K562 (cell line): ENCODE data around the gene SNX25. TPM values are rescaled to one million over a fixed set of nuclear protein-coding genes. Genes with fewer than 3 reads are reported as not detected.

Experiments used
- ATAC-seq: fragments of 200-7000 bp; cut with Tn5 transposase; 3 replicates; pipeline ENCODE4 v1.9.1; 2020; ENCODE audit warnings: moderate library complexity
- BruUV-seq: library from RNA; stranded (reverse); fragments of 400-500 nt; replicated peaks from 2 replicates; lab custom pipeline; 2021; lab: Mats Ljungman, UMichigan
- CTCF ChIA-PET: fragments of 300-600 bp; formaldehyde crosslinking; extraction: SDS; loops from one replicate; lab custom pipeline; 2021; ENCODE audit warnings: low intra/inter-chr PET ratio; lab: Yijun Ruan, JAX
- POLR2A ChIA-PET: fragments of 300-600, 350-650 bp; sonication (Branson Sonifier 250); formaldehyde crosslinking; extraction: SDS; loops from one replicate; lab custom pipeline; 2021; ENCODE audit warnings: antibody characterized with exemption, inconsistent platforms; lab: Yijun Ruan, JAX
- DNase-seq, 4 experiments: peaks; one replicate each; pipeline versions ENCODE4 v3.0.0 to v3.0.0-alpha.2; 2011 to 2018; ENCODE audit warnings: low spot score in 3 of 4, mixed read lengths in 3 of 4; ENCODE audit errors: extremely low read depth in 1 of 4
- FAIRE-seq: peaks from 2 replicates; lab custom pipeline; 2011; peaks lifted over from hg19 to GRCh38; lab: Jason Lieb, UNC
- H2AFZ ChIP-seq: 2 replicates; pipeline ENCODE4 v1.6.0; 2011; ENCODE audit warnings: low read depth, low read length, control low read depth, inconsistent platforms
- H3K27ac ChIP-seq: fragments of 200-600 bp; 3 replicates; pipeline ENCODE4 v1.8.0; 2011; ENCODE audit warnings: low read depth, mild to moderate bottlenecking, control low read depth, inconsistent platforms, low read length, moderate library complexity, mixed read lengths; ENCODE audit errors: extremely low read depth
- H3K27me3 ChIP-seq, 2 experiments: fragments of 300-600 bp in 1 of 2; 2 replicates in 1 of 2; 3 replicates in 1 of 2; pipeline versions ENCODE4 v1.6.0 to v1.8.0; 2011; ENCODE audit warnings: inconsistent platforms in 2 of 2, low read length in 2 of 2, mild to moderate bottlenecking in 1 of 2, mixed read lengths in 1 of 2, moderate library complexity in 1 of 2; ENCODE audit not compliant: control insufficient read depth in 2 of 2, insufficient read depth in 2 of 2
- H3K36me3 ChIP-seq: fragments of 300-600 bp; 3 replicates; pipeline ENCODE4 v1.8.0; 2011; ENCODE audit warnings: mild to moderate bottlenecking, low read length, inconsistent platforms; ENCODE audit not compliant: control insufficient read depth, insufficient read depth
- H3K4me1 ChIP-seq, 2 experiments: fragments of 200-600 bp in 1 of 2; replicated peaks in 1 of 2; 2 replicates in 1 of 2; 3 replicates in 1 of 2; pipeline versions ENCODE4 v1.5.1 to v1.8.0; 2011; ENCODE audit warnings: inconsistent platforms in 2 of 2, low read length in 2 of 2, mild to moderate bottlenecking in 1 of 2, mixed read lengths in 1 of 2, moderate library complexity in 1 of 2; ENCODE audit not compliant: control insufficient read depth in 2 of 2, insufficient read depth in 2 of 2
- H3K4me2 ChIP-seq: 2 replicates; pipeline ENCODE4 v1.6.1; 2011; ENCODE audit warnings: low read length, control low read depth, inconsistent platforms, mixed read lengths; ENCODE audit not compliant: insufficient read depth
- H3K4me3 ChIP-seq: fragments of 200-600 bp; sonication (generic), shearing (Covaris generic); 2 replicates; pipeline ENCODE4 v1.5.1; 2016; ENCODE audit warnings: control low read depth, inconsistent platforms
- H3K79me2 ChIP-seq: fragments of 200-600 bp; 3 replicates; pipeline ENCODE4 v1.8.0; 2011; ENCODE audit warnings: low read length, inconsistent platforms; ENCODE audit not compliant: control insufficient read depth, insufficient read depth
- H3K9ac ChIP-seq, 2 experiments: 2 replicates each; pipeline versions ENCODE4 v1.6.0 to v1.6.1; 2011; ENCODE audit warnings: low read depth in 2 of 2, low read length in 2 of 2, control low read depth in 1 of 2, inconsistent platforms in 1 of 2, mild to moderate bottlenecking in 1 of 2, mixed read lengths in 1 of 2; ENCODE audit not compliant: insufficient read depth in 1 of 2
- H3K9me1 ChIP-seq: one replicate; pipeline ENCODE4 v1.6.0; 2011; ENCODE audit warnings: inconsistent platforms, mild to moderate bottlenecking, low read length, moderate library complexity; ENCODE audit not compliant: control insufficient read depth, insufficient read depth
- H3K9me3 ChIP-seq: replicated peaks from 2 replicates; pipeline ENCODE4 v1.5.1; 2011; ENCODE audit warnings: low read depth, low read length, inconsistent platforms; ENCODE audit not compliant: control insufficient read depth, insufficient read depth
- H4K20me1 ChIP-seq: replicated peaks from 2 replicates; pipeline ENCODE4 v1.6.1; 2011; ENCODE audit warnings: low read length, inconsistent platforms, mixed read lengths; ENCODE audit not compliant: control insufficient read depth, insufficient read depth
- BACH1 ChIP-seq: fragments of 200-800 bp; sonication (Bioruptor generic); IDR thresholded peaks from 2 replicates; pipeline ENCODE4 v1.6.1; 2016; ENCODE audit warnings: missing genetic modification characterization, missing compliant biosample characterization
- CEBPG ChIP-seq, 3 experiments: fragments of 200-800 bp in 1 of 3; sonication (Bioruptor generic) in 1 of 3; sonication (generic) in 1 of 3; formaldehyde crosslinking in 1 of 3; IDR thresholded peaks in 2 of 3; conservative IDR thresholded peaks in 1 of 3; 2 replicates each; pipeline versions ENCODE4 v1.6.1 to v1.8.0; 2016 to 2022; ENCODE audit warnings: missing compliant biosample characterization in 2 of 3, missing genetic modification characterization in 2 of 3, mild to moderate bottlenecking in 1 of 3, missing genetic modification reagents in 1 of 3
- CLOCK ChIP-seq: fragments of 250-450 bp; sonication (Bioruptor Pico); IDR thresholded peaks from 2 replicates; pipeline ENCODE4 v1.4.0; 2020; ENCODE audit warnings: mild to moderate bottlenecking, moderate library complexity, borderline replicate concordance
- E2F1 ChIP-seq: sonication (generic); formaldehyde crosslinking; IDR thresholded peaks from 2 replicates; pipeline ENCODE4 v1.8.1; 2023; ENCODE audit warnings: mild to moderate bottlenecking, missing genetic modification reagents, moderate library complexity
- ELF4 ChIP-seq: fragments of 450-650 bp; formaldehyde crosslinking; IDR thresholded peaks from 2 replicates; pipeline ENCODE4 v1.4.0; 2022; ENCODE audit warnings: missing genetic modification characterization
- GABPA ChIP-seq: fragments of 200-800 bp; sonication (Bioruptor generic); conservative IDR thresholded peaks from 2 replicates; pipeline ENCODE4 v1.6.1; 2016; ENCODE audit warnings: low read depth, missing genetic modification characterization, missing compliant biosample characterization
- KLF1 ChIP-seq: fragments of 450-650 bp; IDR thresholded peaks from 2 replicates; pipeline ENCODE4 v1.6.1; 2016; ENCODE audit warnings: missing genetic modification characterization, missing compliant biosample characterization
- MAFG ChIP-seq: fragments of 450-650 bp; conservative IDR thresholded peaks from 2 replicates; pipeline ENCODE4 v1.6.1; 2016; ENCODE audit warnings: missing genetic modification characterization, missing compliant biosample characterization
- MECOM ChIP-seq: fragments of 250-450 bp; sonication (Bioruptor Pico); IDR thresholded peaks from 2 replicates; pipeline ENCODE4 v1.8.0; 2022; ENCODE audit warnings: inconsistent platforms
- MYNN ChIP-seq, 2 experiments: sonication (generic); formaldehyde crosslinking in 1 of 2; IDR thresholded peaks; 2 replicates each; pipeline versions ENCODE4 v1.5.0 to v1.6.1; 2016 to 2020; ENCODE audit warnings: antibody characterized with exemption in 1 of 2, missing genetic modification reagents in 1 of 2
- NBN ChIP-seq: fragments of 450-650 bp; IDR thresholded peaks from 2 replicates; pipeline ENCODE4 v1.6.1; 2016; ENCODE audit warnings: low read depth, mild to moderate bottlenecking
- NCOR1 ChIP-seq: fragments of 450-650 bp; IDR thresholded peaks from 2 replicates; pipeline ENCODE4 v1.6.1; 2016; ENCODE audit warnings: mild to moderate bottlenecking, moderate library complexity
- PTRF ChIP-seq: fragments of 450-650 bp; IDR thresholded peaks from 2 replicates; pipeline ENCODE4 v1.6.1; 2016; ENCODE audit warnings: mild to moderate bottlenecking, missing genetic modification characterization, missing compliant biosample characterization
- TCF3 ChIP-seq: sonication (generic); formaldehyde crosslinking; IDR thresholded peaks from 2 replicates; pipeline ENCODE4 v1.4.0; 2020; ENCODE audit warnings: mild to moderate bottlenecking, missing genetic modification reagents
- TCF7 ChIP-seq: sonication (generic); IDR thresholded peaks from 2 replicates; pipeline ENCODE4 v1.6.1; 2016; ENCODE audit warnings: antibody characterized with exemption, borderline replicate concordance
- ZKSCAN1 ChIP-seq: fragments of 150-350 bp; IDR thresholded peaks from 2 replicates; pipeline ENCODE4 v1.6.1; 2016; ENCODE audit warnings: low read depth, low read length
- WGBS: fragments of 100-300 bp; shearing (Covaris generic); methylation state at CpG from one replicate; pipeline ENCODE4 v1.1.6; 2016; ENCODE audit warnings: low coverage, mixed read lengths; ENCODE audit not compliant: insufficient coverage; ENCODE audit errors: missing lambda C conversion rate; 5-methylcytosine and 5-hydroxymethylcytosine counted together
- in situ Hi-C: fragments of 300-500 bp; cut with MboI; formaldehyde crosslinking; loops from 4 replicates; pipeline ENCODE4 v1.15.0; 2018; ENCODE audit warnings: inconsistent platforms, mixed read lengths
- intact Hi-C: fragments of 100-400 bp; cut with micrococcal nuclease; formaldehyde crosslinking; loops from 2 replicates; pipeline ENCODE4 v1.14.2; 2022
- polyA plus RNA-seq, 8 experiments: library from polyadenylated mRNA; depleted of rRNA in 4 of 8; stranded (reverse) in 5 of 8; unstranded in 3 of 8; fragments of >200 nt; fragmentation: Nextera tagmentation in 2 of 8; fragmentation: Illumina TruSeq in 1 of 8; extraction: Ambion mirVana in 2 of 8; extraction: Trizol in 1 of 8; gene quantifications; 2 replicates each; pipeline versions ENCODE4 v1.2.1 to v1.2.3, GENCODE V29; 2011 to 2014; ENCODE audit warnings: inconsistent platforms in 1 of 8, missing spikeins in 1 of 8
- total RNA-seq, 7 experiments: library from RNA; depleted of rRNA in 6 of 7; stranded (reverse); fragments of >200 nt in 6 of 7; fragmentation: Illumina TruSeq in 2 of 7; extraction: Trizol in 2 of 7; gene quantifications; 2 replicates each; pipeline versions ENCODE4 v1.2.1 to v1.2.3, GENCODE V29; 2011 to 2021; ENCODE audit warnings: low replicate concordance in 1 of 7
- TF ChIP-seq, protein P1 (sequence below), 2 experiments: fragments of 450-650 bp in 1 of 2; sonication (generic) in 1 of 2; formaldehyde crosslinking; conservative IDR thresholded peaks; 2 replicates each; pipeline versions ENCODE4 v1.4.0 to v1.8.1; 2020 to 2022; ENCODE audit warnings: mild to moderate bottlenecking in 1 of 2, missing genetic modification reagents in 1 of 2

Gene SNX25
- total and polyA plus RNA-seq, 9 of the 15 experiments (the other 6 are each of a cell fraction or from before 2014, with no cell fraction given), result 2.5 to 23.4 (median 13.3) TPM

DNA sequence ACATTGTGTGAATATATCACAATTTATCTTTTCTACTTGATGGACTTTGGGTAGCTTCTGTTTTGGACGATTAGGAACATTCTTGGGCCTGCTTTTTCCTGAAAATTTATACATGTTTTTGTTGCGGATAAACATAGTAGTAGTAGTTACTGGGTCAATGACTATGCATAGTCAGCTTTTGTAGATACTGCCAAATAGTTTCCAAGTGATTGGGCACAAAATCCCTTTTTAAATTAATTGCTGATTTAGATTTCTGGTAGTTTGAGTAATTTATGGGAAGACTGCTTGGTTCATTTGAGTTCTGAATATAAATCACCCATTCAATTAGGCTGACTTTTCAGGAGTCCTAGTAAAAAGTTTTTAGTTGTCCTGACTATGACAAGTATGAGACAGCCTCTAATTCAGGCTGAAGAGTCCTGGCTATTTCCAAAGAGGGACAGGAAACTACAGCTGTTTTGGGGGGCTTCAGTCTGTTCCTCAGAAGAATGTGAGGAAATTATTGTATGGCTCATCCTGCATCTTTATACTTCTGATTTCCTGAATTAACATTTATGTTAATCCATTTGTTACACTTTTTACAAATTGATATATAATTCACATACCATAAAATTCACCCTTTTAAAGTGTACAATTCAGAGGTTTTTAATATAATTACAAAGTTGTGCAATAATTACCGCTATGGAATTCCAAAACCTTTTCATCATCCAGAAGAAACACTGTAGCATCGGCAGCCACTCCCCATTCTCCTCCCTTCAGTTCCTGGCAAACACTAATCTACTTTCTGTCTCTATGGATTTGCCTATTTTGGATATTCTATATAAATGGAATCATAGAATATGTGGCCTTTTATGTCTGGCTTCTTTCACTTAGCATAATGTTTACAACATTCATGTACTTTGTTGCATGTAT, 172.1 kb downstream of the SNX25 start:
- BruUV-seq, result no TSS peak
- H2AFZ ChIP-seq, result no peak overlapping the region
- 48% methylated on average over 4 of the region's 4 CpGs for WGBS
- H3K9me3 ChIP-seq, result no peaks in the 10 kb centered on the region
- H3K36me3 ChIP-seq, result no peaks in the 10 kb centered on the region
- intact Hi-C loops, result no loop called here
- no peaks in the 10 kb centered on the region for H3K79me2 ChIP-seq
- no peak for FAIRE-seq
- no peaks in the 10 kb centered on the region for H3K27me3 ChIP-seq
- H3K9ac ChIP-seq, result no peak overlapping the region
- no peak overlapping the region for H3K4me2 ChIP-seq
- H4K20me1 ChIP-seq, result no peaks in the 10 kb centered on the region
- H3K27ac ChIP-seq, result no peak overlapping the region
- H3K4me1 ChIP-seq, result peaks cover 10 to 15% of the 10 kb centered on the region in 2 experiments; a peak in 3 of 5 replicates
- DNase-seq, result no peak
- no peak for ATAC-seq
- ChIA-PET CTCF (no interaction called here), POLR2A (no interaction called here)
- H3K4me3 ChIP-seq, result no peak overlapping the region
- no peaks in the 10 kb centered on the region for H3K9me1 ChIP-seq
- in situ Hi-C loops, result no loop called here
- 0 out of 2 replicates have a peak, but pooled peaks have one; percentile 17 for TF ChIP-seq MAFG (tag)
- no peak for TF ChIP-seq ELF4 (CRISPR knock-in tag)
- no peak for TF ChIP-seq PTRF (tag)
- no peak for TF ChIP-seq E2F1 (CRISPR knock-in tag)
- no peak for TF ChIP-seq GABPA
- no peak for TF ChIP-seq ZKSCAN1
- no peak for TF ChIP-seq BACH1 (tag)
- no peak for TF ChIP-seq TCF7
- TF ChIP-seq CLOCK (CRISPR knock-in tag), result no peak
- no peak for TF ChIP-seq KLF1 (tag)
- TF ChIP-seq MYNN (IDR thresholded peaks at IDR 0.05), result no peak
- no peak for TF ChIP-seq MYNN (CRISPR knock-in tag; IDR thresholded peaks at IDR 0.05)
- TF ChIP-seq NCOR1, result no peak
- TF ChIP-seq NBN, result no peak
- TF ChIP-seq, protein P1, sequence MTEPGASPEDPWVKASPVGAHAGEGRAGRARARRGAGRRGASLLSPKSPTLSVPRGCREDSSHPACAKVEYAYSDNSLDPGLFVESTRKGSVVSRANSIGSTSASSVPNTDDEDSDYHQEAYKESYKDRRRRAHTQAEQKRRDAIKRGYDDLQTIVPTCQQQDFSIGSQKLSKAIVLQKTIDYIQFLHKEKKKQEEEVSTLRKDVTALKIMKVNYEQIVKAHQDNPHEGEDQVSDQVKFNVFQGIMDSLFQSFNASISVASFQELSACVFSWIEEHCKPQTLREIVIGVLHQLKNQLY (CRISPR knock-in tag; conservative IDR thresholded peaks at IDR 0.05), result no peak
- no peak for TF ChIP-seq CEBPG (CRISPR knock-in tag; IDR thresholded peaks at IDR 0.05)
- TF ChIP-seq CEBPG (tag; conservative IDR thresholded peaks at IDR 0.05 in 1 of 2, IDR thresholded peaks at IDR 0.05 in 1 of 2), result peak; percentile 25 to 48; a peak in 2 of 4 replicates
- no peak for TF ChIP-seq MECOM (CRISPR knock-in tag)
- no peak for TF ChIP-seq TCF3
